ENCODE data around the gene VAV2.
A peak's percentile ranks its signal among the peaks of the same experiment; 100 is the strongest.

Gene VAV2

GRCh38 chr9:133734590-133735414 lies 257.3 kb downstream of the VAV2 start:
- no peak for DNase-seq

- no peak for DNase-seq
Measured at GRCh38 chr9:133733796-133734533, 258.2 kb downstream of the VAV2 start.

- no peak for DNase-seq
Measured at GRCh38 chr9:133733421-133733795, 258.7 kb downstream of the VAV2 start.

GRCh38 chr9:133732639-133733408 lies 259.3 kb downstream of the VAV2 start:
- no peak for DNase-seq

GRCh38 chr9:133731876-133732638 lies 260.1 kb downstream of the VAV2 start:
- DNase-seq = no peak

- no peak for DNase-seq
Measured at GRCh38 chr9:133730994-133731715, 261.0 kb downstream of the VAV2 start.

GRCh38 chr9:133729617-133730281 lies 262.4 kb downstream of the VAV2 start:
- DNase-seq = no peak

GRCh38 chr9:133728856-133729616 lies 263.1 kb downstream of the VAV2 start:
- no peak for DNase-seq

- no peak for DNase-seq
Measured at GRCh38 chr9:133727876-133728441, 264.2 kb downstream of the VAV2 start.

GRCh38 chr9:133727277-133727875 lies 264.7 kb downstream of the VAV2 start:
- no peak for DNase-seq

- DNase-seq = peak; percentile 29
Measured at GRCh38 chr9:133726401-133727276, 265.5 kb downstream of the VAV2 start.

- DNase-seq = no peak
Measured at GRCh38 chr9:133725886-133726285, 266.2 kb downstream of the VAV2 start.

GRCh38 chr9:133718563-133719315 lies 273.4 kb downstream of the VAV2 start:
- DNase-seq = no peak

GRCh38 chr9:133717113-133718031 lies 274.8 kb downstream of the VAV2 start:
- DNase-seq = no peak

- no peak for DNase-seq
Measured at GRCh38 chr9:133716564-133717112, 275.5 kb downstream of the VAV2 start.

- DNase-seq = no peak
Measured at GRCh38 chr9:133715866-133716563, 276.1 kb downstream of the VAV2 start.

All from CD4-positive, alpha-beta T cell treated with Interferon gamma for 1 hour (primary cell).